HFFc6 (cell line): ENCODE results near the gene LYPLAL1. TPM values are rescaled to one million over a fixed set of nuclear protein-coding genes. Genes with fewer than 3 reads are reported as not detected.

Experiments
- DNase-seq: peaks from one replicate; pipeline ENCODE4 v3.0.0-alpha.2; 2018
- H3K27ac Mint-ChIP-seq: 2 replicates; pipeline ENCODE4 v1.8.0; 2020; ENCODE audit warnings: mild to moderate bottlenecking, mixed read lengths
- H3K27me3 Mint-ChIP-seq: 2 replicates; pipeline ENCODE4 v1.8.0; 2021; ENCODE audit warnings: mild to moderate bottlenecking, moderate library complexity, mixed read lengths; ENCODE audit not compliant: insufficient read depth
- H3K36me3 Mint-ChIP-seq: 2 replicates; pipeline ENCODE4 v1.8.0; 2021; ENCODE audit warnings: low read depth, mixed read lengths
- H3K4me1 Mint-ChIP-seq: 2 replicates; pipeline ENCODE4 v1.8.0; 2020; ENCODE audit warnings: low read depth, mixed read lengths
- H3K4me3 Mint-ChIP-seq: 2 replicates; pipeline ENCODE4 v1.8.0; 2020; ENCODE audit warnings: mild to moderate bottlenecking, moderate library complexity, mixed read lengths
- H3K9me3 Mint-ChIP-seq: 2 replicates; pipeline ENCODE4 v1.8.0; 2020; ENCODE audit warnings: mild to moderate bottlenecking, mixed read lengths
- total RNA-seq, 6 experiments: library from RNA; stranded (reverse); fragmentation: NEBNext Ultra II Directional; extraction: Animal tissue kit (Norgen Biotek cat#: 25700); gene quantifications; 2 replicates in 1 of 6; 3 replicates in 5 of 6; pipeline ENCODE4 v1.2.3, GENCODE V29; 2021
- TF ChIP-seq, protein P1 (sequence below): fragments of 200-600 bp; sonication (generic); IDR thresholded peaks from 2 replicates; pipeline ENCODE4 v1.5.0; 2021; ENCODE audit warnings: antibody characterized with exemption, mild to moderate bottlenecking

Gene LYPLAL1
- total RNA-seq, 6 experiments from 2014 or later = 20.5 to 28.1 (median 22.3) TPM

DNA sequence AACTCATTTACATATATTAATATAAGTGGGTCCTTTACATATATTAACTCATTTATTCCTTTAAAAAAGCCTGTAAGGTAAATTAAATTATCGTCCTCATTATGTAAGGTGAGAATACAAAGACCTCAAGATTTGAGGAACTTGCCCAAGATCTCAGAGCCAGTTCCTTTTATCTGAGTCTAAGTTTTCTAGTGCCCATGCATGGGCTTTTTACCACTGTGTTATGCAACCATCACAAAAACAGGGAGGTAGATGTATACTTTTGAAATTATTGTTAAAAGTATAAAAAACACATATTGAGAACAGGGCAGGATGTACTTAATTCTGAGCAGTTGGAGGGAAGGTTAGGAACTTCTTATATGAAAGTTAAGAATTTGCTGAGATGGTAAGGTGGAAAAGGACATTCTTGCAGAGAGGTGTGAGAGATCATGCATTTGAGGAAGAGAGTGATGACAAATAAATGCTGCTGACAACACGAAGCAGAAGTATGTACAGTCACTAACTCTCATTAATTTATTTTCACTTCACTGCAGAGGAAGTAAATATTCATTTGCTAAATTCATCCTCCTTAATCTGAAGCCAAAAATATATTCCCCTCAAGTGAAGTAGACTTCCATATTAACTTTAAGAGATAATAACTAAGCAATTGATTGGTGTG lies 28.9 kb upstream of the LYPLAL1 start:
- Mint-ChIP-seq H3K36me3 (no peaks in the 10 kb centered on the region), H3K27ac (no peak overlapping the region), H3K9me3 (no peaks in the 10 kb centered on the region), H3K27me3 (no peaks in the 10 kb centered on the region; the same call in 1 of the 2 replicates), H3K4me1 (peaks cover 7% of the 10 kb centered on the region), H3K4me3 (no peak overlapping the region)
- TF ChIP-seq, protein P1, sequence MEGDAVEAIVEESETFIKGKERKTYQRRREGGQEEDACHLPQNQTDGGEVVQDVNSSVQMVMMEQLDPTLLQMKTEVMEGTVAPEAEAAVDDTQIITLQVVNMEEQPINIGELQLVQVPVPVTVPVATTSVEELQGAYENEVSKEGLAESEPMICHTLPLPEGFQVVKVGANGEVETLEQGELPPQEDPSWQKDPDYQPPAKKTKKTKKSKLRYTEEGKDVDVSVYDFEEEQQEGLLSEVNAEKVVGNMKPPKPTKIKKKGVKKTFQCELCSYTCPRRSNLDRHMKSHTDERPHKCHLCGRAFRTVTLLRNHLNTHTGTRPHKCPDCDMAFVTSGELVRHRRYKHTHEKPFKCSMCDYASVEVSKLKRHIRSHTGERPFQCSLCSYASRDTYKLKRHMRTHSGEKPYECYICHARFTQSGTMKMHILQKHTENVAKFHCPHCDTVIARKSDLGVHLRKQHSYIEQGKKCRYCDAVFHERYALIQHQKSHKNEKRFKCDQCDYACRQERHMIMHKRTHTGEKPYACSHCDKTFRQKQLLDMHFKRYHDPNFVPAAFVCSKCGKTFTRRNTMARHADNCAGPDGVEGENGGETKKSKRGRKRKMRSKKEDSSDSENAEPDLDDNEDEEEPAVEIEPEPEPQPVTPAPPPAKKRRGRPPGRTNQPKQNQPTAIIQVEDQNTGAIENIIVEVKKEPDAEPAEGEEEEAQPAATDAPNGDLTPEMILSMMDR = no peak
- DNase-seq = no peak

DNA sequence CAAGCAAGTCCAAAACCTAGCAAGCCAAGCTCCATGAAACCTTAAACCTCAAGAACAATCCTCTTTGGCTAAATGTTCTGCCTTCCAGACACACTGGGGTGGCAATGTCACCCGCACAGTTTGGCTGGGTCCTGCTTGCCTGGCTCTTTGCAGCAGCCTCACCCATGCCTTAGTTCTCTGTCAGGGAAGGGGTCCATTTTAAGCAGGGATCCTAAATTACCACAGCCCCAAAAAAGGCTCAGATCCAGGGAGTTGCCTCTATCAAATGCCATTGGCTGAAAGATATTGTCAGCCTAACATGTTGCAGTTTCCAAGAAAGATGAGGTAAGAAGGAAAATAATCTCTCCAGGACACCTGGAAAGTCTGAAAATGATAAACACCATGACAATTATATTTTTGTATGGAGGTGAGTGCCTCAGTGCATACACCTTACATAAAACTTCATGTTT lies 26.1 kb upstream of the LYPLAL1 start:
- no peaks in the 10 kb centered on the region for H3K9me3 Mint-ChIP-seq
- H3K27me3 Mint-ChIP-seq = no peaks in the 10 kb centered on the region; the same call in 1 of the 2 replicates
- no peak overlapping the region for H3K4me3 Mint-ChIP-seq
- TF ChIP-seq, protein P1 = no peak
- peaks cover 7% of the 10 kb centered on the region for H3K4me1 Mint-ChIP-seq
- no peaks in the 10 kb centered on the region for H3K36me3 Mint-ChIP-seq
- DNase-seq = no peak
- no peak overlapping the region for H3K27ac Mint-ChIP-seq

GRCh38 chr1:219149009-219149577 lies 24.6 kb upstream of the LYPLAL1 start:
- peaks cover under 1% of the 10 kb centered on the region for H3K4me1 Mint-ChIP-seq
- no peak overlapping the region for H3K27ac Mint-ChIP-seq
- no peak for DNase-seq
- H3K27me3 Mint-ChIP-seq = no peaks in the 10 kb centered on the region; the same call in 1 of the 2 replicates
- TF ChIP-seq, protein P1 = no peak
- no peaks in the 10 kb centered on the region for H3K9me3 Mint-ChIP-seq
- H3K4me3 Mint-ChIP-seq = no peak overlapping the region
- no peaks in the 10 kb centered on the region for H3K36me3 Mint-ChIP-seq

- no peak overlapping the region for H3K27ac Mint-ChIP-seq
- no peaks in the 10 kb centered on the region; the same call in 1 of the 2 replicates for H3K4me1 Mint-ChIP-seq
- H3K4me3 Mint-ChIP-seq = no peak overlapping the region
- TF ChIP-seq, protein P1 = no peak
- no peaks in the 10 kb centered on the region for H3K36me3 Mint-ChIP-seq
- H3K27me3 Mint-ChIP-seq = no peaks in the 10 kb centered on the region; the same call in 1 of the 2 replicates
- no peak for DNase-seq
- H3K9me3 Mint-ChIP-seq = no peaks in the 10 kb centered on the region
These were observed 23.7 kb upstream of the LYPLAL1 start for GRCh38 chr1:219149953-219150352.

GRCh38 chr1:219150913-219151312 lies 22.8 kb upstream of the LYPLAL1 start:
- DNase-seq = no peak
- no peak overlapping the region for H3K4me3 Mint-ChIP-seq
- TF ChIP-seq, protein P1 = no peak
- no peaks in the 10 kb centered on the region; the same call in 1 of the 2 replicates for H3K27me3 Mint-ChIP-seq
- no peaks in the 10 kb centered on the region for H3K9me3 Mint-ChIP-seq
- H3K27ac Mint-ChIP-seq = no peak overlapping the region
- no peaks in the 10 kb centered on the region for H3K36me3 Mint-ChIP-seq
- no peaks in the 10 kb centered on the region; the same call in 1 of the 2 replicates for H3K4me1 Mint-ChIP-seq
